ENCODE data around the gene CRADD.

The CRADD gene

DNA sequence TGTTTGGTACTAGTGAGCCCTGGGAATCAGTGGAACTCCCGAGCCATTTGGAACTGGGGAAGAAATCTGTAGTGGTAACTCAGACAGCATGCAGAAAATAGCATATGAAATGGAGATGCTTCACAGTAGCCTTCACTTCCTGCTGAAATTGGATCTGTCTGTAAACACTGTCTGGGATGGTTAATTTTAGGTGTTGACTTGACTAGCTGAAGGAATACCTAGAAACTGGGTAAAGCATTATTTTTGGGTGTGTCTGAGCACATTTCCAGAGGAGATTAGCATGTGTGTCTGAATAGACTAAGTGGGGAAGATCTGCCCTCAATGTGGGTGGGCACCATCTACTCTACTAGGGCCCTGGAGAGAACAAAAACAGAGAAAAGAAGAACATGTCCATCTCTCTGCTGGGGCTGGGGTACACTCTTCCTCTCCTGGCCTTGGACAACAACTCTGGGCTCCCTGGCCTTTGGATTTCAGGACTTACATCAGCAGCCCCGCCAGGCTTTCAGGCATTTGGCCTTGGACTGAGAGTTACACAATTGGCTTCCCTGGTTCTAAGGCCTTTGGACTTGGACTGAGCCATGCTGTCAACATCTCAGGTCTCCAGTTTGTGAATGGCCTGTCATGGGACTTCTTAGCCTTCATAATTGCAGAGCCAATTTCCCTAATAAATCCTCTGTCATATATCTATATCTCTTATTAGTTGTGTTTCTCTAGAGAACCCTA, 14.0 kb upstream of the CRADD start:
- TF ChIP-seq, protein P1, sequence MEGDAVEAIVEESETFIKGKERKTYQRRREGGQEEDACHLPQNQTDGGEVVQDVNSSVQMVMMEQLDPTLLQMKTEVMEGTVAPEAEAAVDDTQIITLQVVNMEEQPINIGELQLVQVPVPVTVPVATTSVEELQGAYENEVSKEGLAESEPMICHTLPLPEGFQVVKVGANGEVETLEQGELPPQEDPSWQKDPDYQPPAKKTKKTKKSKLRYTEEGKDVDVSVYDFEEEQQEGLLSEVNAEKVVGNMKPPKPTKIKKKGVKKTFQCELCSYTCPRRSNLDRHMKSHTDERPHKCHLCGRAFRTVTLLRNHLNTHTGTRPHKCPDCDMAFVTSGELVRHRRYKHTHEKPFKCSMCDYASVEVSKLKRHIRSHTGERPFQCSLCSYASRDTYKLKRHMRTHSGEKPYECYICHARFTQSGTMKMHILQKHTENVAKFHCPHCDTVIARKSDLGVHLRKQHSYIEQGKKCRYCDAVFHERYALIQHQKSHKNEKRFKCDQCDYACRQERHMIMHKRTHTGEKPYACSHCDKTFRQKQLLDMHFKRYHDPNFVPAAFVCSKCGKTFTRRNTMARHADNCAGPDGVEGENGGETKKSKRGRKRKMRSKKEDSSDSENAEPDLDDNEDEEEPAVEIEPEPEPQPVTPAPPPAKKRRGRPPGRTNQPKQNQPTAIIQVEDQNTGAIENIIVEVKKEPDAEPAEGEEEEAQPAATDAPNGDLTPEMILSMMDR (IDR thresholded peaks at IDR 0.05) = no peak

DNA sequence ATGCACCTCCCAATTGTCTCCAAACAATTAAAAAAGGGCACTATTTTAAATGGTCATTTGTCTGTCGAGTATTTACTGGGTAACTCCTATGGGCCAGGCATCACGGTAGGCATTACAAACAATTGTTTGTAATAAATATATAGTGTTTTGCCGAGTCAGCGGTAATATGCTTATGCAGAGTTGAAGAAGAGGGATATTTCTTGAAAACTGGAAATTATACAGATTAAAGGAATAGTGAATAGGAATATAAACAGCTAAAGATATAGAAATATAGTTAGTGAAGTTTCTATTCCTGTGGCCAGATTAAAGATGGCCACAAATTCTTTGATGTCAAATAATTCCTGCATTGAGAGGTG, 13.5 kb upstream of the CRADD start:
- TF ChIP-seq, protein P1 (IDR thresholded peaks at IDR 0.05) = no peak

DNA sequence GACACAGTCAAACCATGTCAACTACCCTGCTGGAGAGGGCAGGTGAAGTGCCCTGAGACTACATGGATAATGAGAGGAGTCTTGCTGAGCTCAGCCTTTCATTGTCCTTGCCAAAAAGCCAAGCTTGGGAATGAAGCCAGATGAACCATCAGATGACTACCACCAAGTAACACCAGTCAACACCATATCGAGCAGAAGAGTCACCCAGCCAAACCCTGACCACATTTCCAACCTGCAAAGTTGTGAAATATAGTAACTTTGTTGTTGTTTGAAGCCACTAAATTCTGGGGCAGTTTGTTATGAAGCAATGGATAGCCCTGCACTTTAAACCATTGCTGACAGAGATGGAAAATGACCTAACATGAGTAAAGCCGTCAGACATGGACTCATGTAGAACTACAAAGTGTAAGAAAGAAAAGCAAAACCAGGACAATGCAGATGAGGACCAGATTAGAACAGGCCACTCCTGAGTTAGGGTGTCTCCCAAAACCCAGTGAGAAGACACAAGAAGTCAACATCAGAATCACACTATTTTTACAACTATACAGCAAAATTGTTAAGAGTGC, 12.5 kb upstream of the CRADD start:
- TF ChIP-seq, protein P1 (IDR thresholded peaks at IDR 0.05) = no peak

DNA sequence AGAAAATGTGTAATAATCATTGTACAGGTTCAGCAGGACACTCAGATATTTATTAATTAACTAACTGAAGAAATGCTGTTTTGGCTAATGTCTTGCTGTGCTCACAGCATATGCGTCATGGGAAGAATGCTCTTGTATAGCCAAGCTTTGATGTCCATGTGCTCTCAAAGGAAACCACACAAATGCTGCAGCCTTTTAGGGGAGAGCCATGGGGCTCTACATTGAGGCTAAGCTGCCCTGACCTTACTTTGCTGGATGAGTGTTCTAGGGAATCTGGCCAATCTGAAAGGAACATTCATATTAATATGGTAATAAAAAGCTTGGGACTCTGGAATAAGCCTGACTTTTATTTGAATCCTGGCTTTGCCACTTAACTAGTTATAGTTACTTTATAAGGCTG, 9.5 kb upstream of the CRADD start:
- TF ChIP-seq, protein P1 (IDR thresholded peaks at IDR 0.05) = no peak

DNA sequence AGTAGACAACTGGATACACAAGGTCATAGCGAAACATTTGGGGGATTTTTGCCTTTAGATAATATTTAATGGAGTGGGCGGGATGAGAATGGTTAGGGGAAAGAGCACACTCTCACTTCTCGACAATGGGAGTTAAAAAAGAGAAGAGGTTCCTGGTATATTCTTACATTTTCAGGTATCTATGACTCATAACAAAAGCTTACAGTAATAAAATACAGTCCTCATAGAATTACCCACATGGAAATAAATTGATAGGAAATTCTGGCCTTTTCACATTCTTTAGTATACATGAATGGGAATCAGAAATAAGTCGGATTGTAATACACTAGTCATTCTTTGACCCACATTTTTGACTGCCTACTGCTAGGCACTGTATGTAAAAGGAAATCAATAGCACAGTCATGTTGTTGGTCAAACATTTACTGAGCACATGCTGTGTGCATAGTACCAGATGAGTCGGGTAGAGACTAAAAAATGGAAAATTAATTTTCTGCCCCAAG, 8.2 kb upstream of the CRADD start:
- TF ChIP-seq, protein P1 (IDR thresholded peaks at IDR 0.05) = no peak

DNA sequence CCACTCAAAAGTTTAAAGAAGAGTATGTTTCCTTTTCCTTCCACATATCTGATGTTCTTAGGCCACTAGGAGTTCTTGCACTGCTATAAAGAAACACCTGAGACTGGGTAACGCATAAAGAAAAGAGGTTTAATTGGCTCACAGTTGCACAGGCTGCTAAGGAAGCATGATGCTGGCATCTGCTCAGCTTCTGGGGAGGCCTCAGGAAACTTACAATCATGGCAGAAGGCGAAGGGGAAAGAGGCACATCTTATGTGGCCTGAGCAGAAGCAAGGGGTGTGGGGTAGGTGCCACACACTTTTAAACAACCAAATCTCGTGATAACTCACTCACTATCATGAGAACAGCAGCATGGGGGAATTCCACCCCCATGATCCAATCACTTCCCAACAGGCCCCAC, 7.7 kb upstream of the CRADD start:
- TF ChIP-seq, protein P1 (IDR thresholded peaks at IDR 0.05) = no peak

DNA sequence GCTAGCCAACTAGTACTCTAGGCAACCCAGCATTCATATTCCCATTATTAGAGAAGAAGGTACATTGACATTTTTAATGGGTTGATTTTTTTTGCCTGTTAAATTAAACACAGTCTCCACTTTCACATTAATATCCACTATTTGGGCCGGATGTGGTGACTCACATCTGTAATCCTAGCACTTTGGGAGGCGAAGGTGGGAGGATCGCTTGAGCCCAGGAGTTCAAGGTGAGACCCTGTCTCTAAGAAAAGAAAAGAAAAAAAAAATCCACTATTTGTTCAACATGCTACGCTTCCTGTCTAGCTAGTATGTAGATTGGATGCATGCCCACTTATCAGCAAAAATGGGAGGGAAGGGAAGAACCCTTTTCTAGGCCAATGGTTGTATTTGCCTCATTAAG, 7.1 kb upstream of the CRADD start:
- TF ChIP-seq, protein P1 (IDR thresholded peaks at IDR 0.05) = no peak
